Mucosa of descending colon (tissue), 3 donors: ENCODE data around the gene GOPC. TPM values are rescaled to one million over a fixed set of nuclear protein-coding genes. Genes with fewer than 3 reads are reported as not detected.

Experiments used
- ATAC-seq: fragments of 200-7000 bp; cut with Tn5 transposase; one replicate; pipeline ENCODE4 v1.9.1; 2020; ENCODE audit warnings: mild to moderate bottlenecking, moderate library complexity
- DNase-seq, 3 donors: peaks; one replicate each; pipeline ENCODE4 v3.0.0-alpha.2; 2020
- H3K36me3 ChIP-seq: fragments of 200-600 bp; one replicate; pipeline ENCODE4 v1.8.0; 2021; ENCODE audit warnings: low read depth, mild to moderate bottlenecking
- H3K4me1 ChIP-seq: fragments of 200-600 bp; one replicate; pipeline ENCODE4 v1.8.0; 2021; ENCODE audit warnings: low read depth, mild to moderate bottlenecking
- H3K4me3 ChIP-seq: fragments of 200-600 bp; one replicate; pipeline ENCODE4 v1.8.0; 2021; ENCODE audit warnings: mild to moderate bottlenecking
- H3K9me3 ChIP-seq: fragments of 200-600 bp; one replicate; pipeline ENCODE4 v1.8.0; 2021; ENCODE audit warnings: mild to moderate bottlenecking
- intact Hi-C, 2 donors: fragments of 100-400 bp; cut with DNase I in 1 of 2; cut with micrococcal nuclease in 1 of 2; formaldehyde crosslinking; loops; one replicate each; pipeline versions ENCODE4 v1.11.0 to v1.11.1; 2022; cut with DNase I, micrococcal nuclease
- total RNA-seq, 3 donors: library from RNA; stranded (reverse); fragmentation: NEBNext Ultra II Directional in 2 of 3; extraction: Animal tissue kit (Norgen Biotek cat#: 25700) in 2 of 3; gene quantifications; one replicate each; pipeline versions ENCODE4 v1.2.1 to v1.2.4, GENCODE V29; 2021 to 2023
- TF ChIP-seq, protein P1 (sequence below): fragments of 200-600 bp; IDR thresholded peaks from one replicate; pipeline ENCODE4 v1.8.0; 2022; ENCODE audit warnings: antibody characterized with exemption, mild to moderate bottlenecking
- donor health status: DM: no; HTN: no; CAD: no; lungs with moderate emphysema.
- donor health status: DM: no; HTN: no; CAD: no.
- donor health status: DM: no; HTN: yes; CAD: no.

The GOPC gene
- total RNA-seq, 3 donors from 2014 or later = 22.7 to 31.4 (median 26.3) TPM

DNA sequence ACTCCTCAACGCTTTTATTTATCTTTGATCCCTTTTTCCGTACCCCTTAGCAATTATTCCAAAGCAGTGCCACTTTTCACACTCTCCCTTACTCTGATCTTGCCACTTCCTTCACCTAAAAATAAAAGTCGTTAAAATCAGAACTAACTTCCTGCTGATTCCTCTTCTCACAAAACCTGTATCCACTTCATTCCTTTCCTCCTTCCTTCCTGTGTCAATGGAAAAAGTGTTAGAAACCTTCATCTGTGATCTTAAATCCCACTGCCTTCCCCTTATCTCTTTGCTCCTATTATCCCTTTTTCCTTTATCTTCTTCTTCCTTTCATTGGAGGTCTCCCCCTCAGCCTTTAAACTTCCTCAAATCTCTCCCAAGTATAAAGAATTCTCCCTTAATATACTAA is 49.2 kb downstream of the GOPC start:
- H3K4me3 ChIP-seq = no peak overlapping the region
- no peaks in the 10 kb centered on the region for H3K9me3 ChIP-seq
- no peaks in the 10 kb centered on the region for H3K4me1 ChIP-seq
- no peak for DNase-seq
- H3K36me3 ChIP-seq = no peaks in the 10 kb centered on the region
- TF ChIP-seq, protein P1, sequence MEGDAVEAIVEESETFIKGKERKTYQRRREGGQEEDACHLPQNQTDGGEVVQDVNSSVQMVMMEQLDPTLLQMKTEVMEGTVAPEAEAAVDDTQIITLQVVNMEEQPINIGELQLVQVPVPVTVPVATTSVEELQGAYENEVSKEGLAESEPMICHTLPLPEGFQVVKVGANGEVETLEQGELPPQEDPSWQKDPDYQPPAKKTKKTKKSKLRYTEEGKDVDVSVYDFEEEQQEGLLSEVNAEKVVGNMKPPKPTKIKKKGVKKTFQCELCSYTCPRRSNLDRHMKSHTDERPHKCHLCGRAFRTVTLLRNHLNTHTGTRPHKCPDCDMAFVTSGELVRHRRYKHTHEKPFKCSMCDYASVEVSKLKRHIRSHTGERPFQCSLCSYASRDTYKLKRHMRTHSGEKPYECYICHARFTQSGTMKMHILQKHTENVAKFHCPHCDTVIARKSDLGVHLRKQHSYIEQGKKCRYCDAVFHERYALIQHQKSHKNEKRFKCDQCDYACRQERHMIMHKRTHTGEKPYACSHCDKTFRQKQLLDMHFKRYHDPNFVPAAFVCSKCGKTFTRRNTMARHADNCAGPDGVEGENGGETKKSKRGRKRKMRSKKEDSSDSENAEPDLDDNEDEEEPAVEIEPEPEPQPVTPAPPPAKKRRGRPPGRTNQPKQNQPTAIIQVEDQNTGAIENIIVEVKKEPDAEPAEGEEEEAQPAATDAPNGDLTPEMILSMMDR = no peak
- intact Hi-C loops = no loop called here
- no peak for ATAC-seq

DNA sequence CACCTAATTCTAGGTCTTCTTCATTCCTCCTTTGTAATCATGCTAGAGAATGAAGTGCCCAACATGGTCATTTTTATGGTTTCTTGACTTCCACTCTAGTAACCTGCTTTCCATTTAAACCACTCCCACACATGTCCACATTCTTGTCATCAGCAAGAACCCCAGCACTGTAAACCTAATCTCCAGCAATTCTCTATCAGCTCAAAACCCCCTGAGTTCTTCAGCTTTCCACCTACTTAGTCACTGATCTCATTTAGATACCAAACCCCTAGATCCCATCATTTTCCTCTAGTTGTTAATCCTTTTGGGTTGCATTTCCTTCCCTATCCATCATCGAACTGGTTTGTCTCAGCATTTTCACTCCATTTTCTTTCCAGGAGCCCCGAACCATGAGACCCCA is 49.7 kb downstream of the GOPC start:
- Histone ChIP-seq H3K9me3 (no peaks in the 10 kb centered on the region), H3K4me3 (no peak overlapping the region), H3K36me3 (no peaks in the 10 kb centered on the region), H3K4me1 (no peaks in the 10 kb centered on the region)
- ATAC-seq = no peak
- no peak for DNase-seq
- TF ChIP-seq, protein P1 = no peak
- intact Hi-C loops = no loop called here

DNA sequence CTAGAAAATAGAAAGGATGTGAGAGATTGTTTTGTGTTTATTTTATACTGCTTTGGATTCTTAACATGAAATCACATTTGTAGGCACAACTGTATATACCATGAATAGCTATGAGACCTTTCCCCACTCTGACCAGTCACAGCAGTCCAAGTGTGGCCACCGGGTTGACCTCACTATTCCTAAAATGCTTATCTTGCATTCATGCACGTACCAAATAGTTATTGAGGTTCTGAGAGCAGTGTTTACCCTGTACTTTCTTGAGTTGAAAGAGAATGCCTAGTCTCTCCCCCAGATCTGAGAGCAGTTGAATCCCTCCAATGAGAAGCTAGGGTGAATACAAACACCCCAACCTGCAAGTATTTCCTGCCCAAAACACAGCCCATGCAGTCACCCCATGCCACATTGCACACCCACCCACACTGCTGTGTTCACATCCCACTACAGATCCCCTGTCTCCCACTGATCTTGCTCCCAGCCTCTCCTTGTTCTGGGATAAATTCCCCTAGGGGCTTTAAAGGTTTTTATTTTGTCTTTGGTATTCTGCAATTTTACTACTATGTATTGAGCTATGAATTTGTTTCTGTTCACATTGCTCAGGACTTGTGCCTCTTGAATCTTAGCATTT is 51.6 kb downstream of the GOPC start:
- DNase-seq (no peak), ATAC-seq (no peak)
- Histone ChIP-seq H3K9me3 (no peaks in the 10 kb centered on the region), H3K4me3 (no peak overlapping the region), H3K36me3 (no peaks in the 10 kb centered on the region), H3K4me1 (no peaks in the 10 kb centered on the region)
- TF ChIP-seq, protein P1 = no peak
- intact Hi-C loops = no loop called here

DNA sequence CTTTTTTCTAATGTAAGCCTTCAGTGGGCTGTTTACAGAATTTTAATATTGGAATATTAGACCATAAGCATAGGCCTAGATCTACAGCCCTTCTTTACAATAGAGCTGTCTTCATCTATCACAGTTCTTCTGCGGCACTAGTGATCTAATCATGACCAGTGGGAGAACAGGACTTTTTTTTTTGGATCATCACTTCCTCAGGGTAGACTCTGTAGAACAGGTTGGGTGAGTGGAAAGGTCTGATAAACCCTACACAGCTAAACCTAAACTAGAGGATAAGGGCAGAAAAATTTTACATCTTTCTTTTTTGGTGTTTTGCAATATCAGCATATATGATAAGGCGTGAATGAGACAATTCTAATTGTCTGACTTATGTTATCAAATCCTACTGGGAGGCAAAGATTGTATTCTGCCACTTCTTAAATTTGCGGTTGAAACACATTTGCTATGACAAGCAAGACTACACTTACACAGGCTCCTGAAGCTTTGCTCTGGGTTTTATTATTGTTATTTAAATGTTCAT is 52.2 kb downstream of the GOPC start:
- DNase-seq = no peak
- TF ChIP-seq, protein P1 = no peak
- no peaks in the 10 kb centered on the region for H3K9me3 ChIP-seq
- H3K36me3 ChIP-seq = no peaks in the 10 kb centered on the region
- H3K4me1 ChIP-seq = no peaks in the 10 kb centered on the region
- no peak for ATAC-seq
- intact Hi-C loops = no loop called here
- no peak overlapping the region for H3K4me3 ChIP-seq

DNA sequence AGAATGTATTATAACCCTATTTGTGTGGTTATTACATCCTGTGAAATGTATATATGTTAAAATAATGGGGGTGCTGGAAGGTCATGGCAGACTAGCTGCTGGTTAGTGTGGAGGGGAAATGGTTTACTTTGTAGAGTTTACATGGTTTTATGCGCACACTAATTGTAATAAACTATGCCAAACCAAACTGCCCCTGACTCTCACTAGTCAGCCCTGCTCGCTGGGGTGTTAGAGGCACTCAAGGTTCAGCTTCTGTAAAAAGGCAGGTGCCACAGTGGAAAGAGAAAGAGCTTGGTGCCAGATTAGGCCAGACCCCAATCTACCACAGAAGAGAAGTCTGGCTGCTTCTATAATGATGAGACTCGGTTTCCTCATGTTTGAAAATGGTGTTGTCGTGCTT is 52.7 kb downstream of the GOPC start:
- DNase-seq (peak in 1 of 3 donors; percentile 9), ATAC-seq (peak; percentile 32)
- Histone ChIP-seq H3K36me3 (no peaks in the 10 kb centered on the region), H3K4me1 (no peaks in the 10 kb centered on the region), H3K9me3 (no peaks in the 10 kb centered on the region), H3K4me3 (no peak overlapping the region)
- TF ChIP-seq, protein P1 = no peak
- intact Hi-C loops = no loop called here
